ENCODE measurements around the gene CDC42BPB. TPM values are rescaled to one million over a fixed set of nuclear protein-coding genes. Genes with fewer than 3 reads are reported as not detected.

Gene CDC42BPB
- polyA plus RNA-seq, 1 donor (not counting 4 experiments of a cell fraction or from before 2014, with no cell fraction given), result 41.3 TPM

GRCh38 chr14:103029936-103030335 lies 27.4 kb downstream of the CDC42BPB start:
- TF ChIP-seq EZH2 (IDR thresholded peaks at IDR 0.05; ENCODE audit: low read length), result no peak
- TF ChIP-seq, protein P1, sequence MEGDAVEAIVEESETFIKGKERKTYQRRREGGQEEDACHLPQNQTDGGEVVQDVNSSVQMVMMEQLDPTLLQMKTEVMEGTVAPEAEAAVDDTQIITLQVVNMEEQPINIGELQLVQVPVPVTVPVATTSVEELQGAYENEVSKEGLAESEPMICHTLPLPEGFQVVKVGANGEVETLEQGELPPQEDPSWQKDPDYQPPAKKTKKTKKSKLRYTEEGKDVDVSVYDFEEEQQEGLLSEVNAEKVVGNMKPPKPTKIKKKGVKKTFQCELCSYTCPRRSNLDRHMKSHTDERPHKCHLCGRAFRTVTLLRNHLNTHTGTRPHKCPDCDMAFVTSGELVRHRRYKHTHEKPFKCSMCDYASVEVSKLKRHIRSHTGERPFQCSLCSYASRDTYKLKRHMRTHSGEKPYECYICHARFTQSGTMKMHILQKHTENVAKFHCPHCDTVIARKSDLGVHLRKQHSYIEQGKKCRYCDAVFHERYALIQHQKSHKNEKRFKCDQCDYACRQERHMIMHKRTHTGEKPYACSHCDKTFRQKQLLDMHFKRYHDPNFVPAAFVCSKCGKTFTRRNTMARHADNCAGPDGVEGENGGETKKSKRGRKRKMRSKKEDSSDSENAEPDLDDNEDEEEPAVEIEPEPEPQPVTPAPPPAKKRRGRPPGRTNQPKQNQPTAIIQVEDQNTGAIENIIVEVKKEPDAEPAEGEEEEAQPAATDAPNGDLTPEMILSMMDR (optimal IDR thresholded peaks at IDR 0.05 in 1 of 3, IDR thresholded peaks at IDR 0.05 in 1 of 3, conservative IDR thresholded peaks at IDR 0.05 in 1 of 3; ENCODE audit: extremely low read depth in 1 of 3, insufficient read depth in 2 of 3, low read length in 3 of 3), result no peak
- no peak overlapping the region for H3K9ac ChIP-seq (ENCODE audit: control insufficient read depth, extremely low read depth, insufficient read depth, low read length)
- no peak overlapping the region for H2AFZ ChIP-seq (ENCODE audit: control insufficient read depth, low read length)
- no peak overlapping the region for H3K4me3 ChIP-seq (ENCODE audit: control insufficient read depth in 2 of 3, extremely low read depth in 1 of 3, insufficient read depth in 2 of 3, low read depth in 1 of 3, low read length in 3 of 3)
- no peak overlapping the region for H3K27ac ChIP-seq (ENCODE audit: control insufficient read depth, insufficient read depth, low read length)
- peaks cover 21% of the 10 kb centered on the region for H4K20me1 ChIP-seq (ENCODE audit: control insufficient read depth, extremely low read depth, insufficient read depth, low read length)
- DNase-seq (ENCODE audit: low read depth, low spot score), result no peak
- H3K9me1 ChIP-seq (ENCODE audit: control insufficient read depth, extremely low read depth, insufficient read depth, low read length), result peaks cover 4% of the 10 kb centered on the region
- no peaks in the 10 kb centered on the region for H3K27me3 ChIP-seq (ENCODE audit: control insufficient read depth, extremely low read depth, insufficient read depth, low read length)
- no peaks in the 10 kb centered on the region for H3K36me3 ChIP-seq (ENCODE audit: control insufficient read depth in 2 of 2, extremely low read depth in 1 of 2, insufficient read depth in 2 of 2, low read length in 2 of 2)
- H3K4me2 ChIP-seq (ENCODE audit: control insufficient read depth, extremely low read depth, insufficient read depth, low read depth, low read length), result no peak overlapping the region
- peaks cover 15% of the 10 kb centered on the region for H3K4me1 ChIP-seq (ENCODE audit: control insufficient read depth, extremely low read depth, insufficient read depth, low read length)
- no peaks in the 10 kb centered on the region for H3K9me3 ChIP-seq (ENCODE audit: control insufficient read depth, low read depth, low read length)
- dilution Hi-C loops (cut with MboI; ENCODE audit: extremely low pct_ligation_motif_present, low sequenced_read_pairs), result no loop called here
- no peak for FAIRE-seq
- H3K79me2 ChIP-seq (ENCODE audit: control insufficient read depth, insufficient read depth, low read length), result peaks cover 85% of the 10 kb centered on the region

GRCh38 chr14:103028772-103029171 lies 28.6 kb downstream of the CDC42BPB start:
- H3K4me2 ChIP-seq (ENCODE audit: control insufficient read depth, extremely low read depth, insufficient read depth, low read depth, low read length), result no peak overlapping the region
- no peaks in the 10 kb centered on the region for H3K27me3 ChIP-seq (ENCODE audit: control insufficient read depth, extremely low read depth, insufficient read depth, low read length)
- no peak overlapping the region for H3K27ac ChIP-seq (ENCODE audit: control insufficient read depth, insufficient read depth, low read length)
- H3K4me1 ChIP-seq (ENCODE audit: control insufficient read depth, extremely low read depth, insufficient read depth, low read length), result peaks cover 19% of the 10 kb centered on the region
- no peak overlapping the region for H2AFZ ChIP-seq (ENCODE audit: control insufficient read depth, low read length)
- no peak for FAIRE-seq
- no peak overlapping the region for H3K4me3 ChIP-seq (ENCODE audit: control insufficient read depth in 2 of 3, extremely low read depth in 1 of 3, insufficient read depth in 2 of 3, low read depth in 1 of 3, low read length in 3 of 3)
- H3K9ac ChIP-seq (ENCODE audit: control insufficient read depth, extremely low read depth, insufficient read depth, low read length), result no peak overlapping the region
- dilution Hi-C loops (cut with MboI; ENCODE audit: extremely low pct_ligation_motif_present, low sequenced_read_pairs), result no loop called here
- no peak for DNase-seq (ENCODE audit: low read depth, low spot score)
- TF ChIP-seq, protein P1 (optimal IDR thresholded peaks at IDR 0.05 in 1 of 3, IDR thresholded peaks at IDR 0.05 in 1 of 3, conservative IDR thresholded peaks at IDR 0.05 in 1 of 3; ENCODE audit: extremely low read depth in 1 of 3, insufficient read depth in 2 of 3, low read length in 3 of 3), result no peak
- TF ChIP-seq EZH2 (IDR thresholded peaks at IDR 0.05; ENCODE audit: low read length), result no peak
- peaks cover 87% of the 10 kb centered on the region for H3K79me2 ChIP-seq (ENCODE audit: control insufficient read depth, insufficient read depth, low read length)
- H3K9me3 ChIP-seq (ENCODE audit: control insufficient read depth, low read depth, low read length), result no peaks in the 10 kb centered on the region
- peaks cover 3% of the 10 kb centered on the region for H3K9me1 ChIP-seq (ENCODE audit: control insufficient read depth, extremely low read depth, insufficient read depth, low read length)
- H4K20me1 ChIP-seq (ENCODE audit: control insufficient read depth, extremely low read depth, insufficient read depth, low read length), result peaks cover 26% of the 10 kb centered on the region
- H3K36me3 ChIP-seq (ENCODE audit: control insufficient read depth in 2 of 2, extremely low read depth in 1 of 2, insufficient read depth in 2 of 2, low read length in 2 of 2), result no peaks in the 10 kb centered on the region
